Stimulated activated CD4-positive, alpha-beta T cell treated with anti-CD3 and anti-CD28 coated beads, TNF-alpha, amount 100 ng/mL, for 4 hours (primary cell): Measurements from ENCODE around the gene VANGL2.
"Not testable (repeated sequence)": the region's sequence is repeated elsewhere in the genome, so short reads cannot be mapped to it uniquely, and the experiment has no call there.

Source experiments
- DNase-seq, 3 experiments: peaks; one replicate each; pipeline ENCODE4 v3.0.0-alpha.2; 2020; ENCODE audit warnings: low read depth in 3 of 3

The VANGL2 gene

DNA sequence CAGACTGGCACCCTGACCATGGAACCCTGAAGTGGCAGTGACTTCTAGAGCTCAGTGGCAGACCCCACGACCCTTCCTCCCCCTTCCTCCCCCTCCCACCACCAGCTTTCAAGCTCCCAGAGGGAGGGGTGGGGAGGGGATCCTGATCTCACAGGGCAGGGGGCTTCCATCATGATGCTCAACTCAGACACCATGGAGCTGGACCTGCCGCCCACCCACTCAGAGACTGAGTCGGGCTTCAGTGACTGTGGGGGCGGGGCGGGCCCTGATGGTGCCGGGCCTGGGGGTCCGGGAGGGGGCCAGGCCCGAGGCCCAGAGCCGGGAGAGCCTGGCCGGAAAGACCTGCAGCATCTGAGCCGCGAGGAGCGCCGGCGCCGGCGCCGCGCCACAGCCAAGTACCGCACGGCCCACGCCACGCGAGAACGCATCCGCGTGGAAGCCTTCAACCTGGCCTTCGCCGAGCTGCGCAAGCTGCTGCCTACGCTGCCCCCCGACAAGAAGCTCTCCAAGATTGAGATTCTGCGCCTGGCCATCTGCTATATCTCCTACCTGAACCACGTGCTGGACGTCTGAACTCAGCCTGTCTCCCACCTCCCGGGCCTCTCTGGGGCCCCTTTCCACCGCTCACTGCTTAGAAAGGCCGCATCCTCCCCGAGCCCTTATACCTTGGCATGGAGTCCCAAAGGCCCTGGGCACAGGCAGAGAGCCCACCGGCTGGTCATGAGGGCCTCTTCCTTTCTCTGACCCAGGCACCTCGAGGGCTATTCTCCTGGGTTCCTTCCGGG, 29.6 kb upstream of the VANGL2 start:
- DNase-seq: no peak

DNA sequence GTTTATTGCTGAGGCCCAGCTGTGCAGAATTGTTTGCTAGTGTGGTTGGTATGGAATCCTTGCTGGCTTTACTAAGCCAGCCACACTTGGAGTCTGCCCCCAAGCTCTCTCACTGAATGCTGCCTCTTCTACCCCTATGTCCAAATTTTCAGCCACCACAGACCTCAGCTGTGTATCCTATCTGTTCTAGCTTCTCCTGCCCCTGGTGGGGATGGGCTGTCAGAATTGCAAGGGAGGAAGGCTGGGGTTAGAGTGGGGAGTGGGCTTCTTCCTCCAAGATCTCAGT, 29.1 kb upstream of the VANGL2 start:
- no peak for DNase-seq

DNA sequence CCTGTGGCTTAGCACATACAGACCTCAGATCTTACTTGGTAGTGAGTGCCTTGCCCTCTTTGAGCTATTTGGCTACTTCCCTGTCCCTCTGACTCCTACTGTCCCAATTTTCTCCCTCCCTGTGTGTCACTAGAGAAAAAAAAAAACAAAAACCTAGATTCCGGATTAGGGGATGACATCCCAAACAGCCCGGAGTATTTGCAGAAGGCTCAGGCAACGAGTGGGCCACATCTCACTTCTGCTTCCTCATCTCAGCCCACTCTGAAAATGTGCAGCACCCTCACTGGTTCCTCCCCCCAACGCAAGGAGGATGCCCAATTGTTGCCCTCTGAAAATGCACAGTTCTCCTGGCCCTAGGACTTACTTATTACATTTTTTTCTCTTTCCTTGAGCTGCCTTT, 28.6 kb upstream of the VANGL2 start:
- no peak for DNase-seq

DNA sequence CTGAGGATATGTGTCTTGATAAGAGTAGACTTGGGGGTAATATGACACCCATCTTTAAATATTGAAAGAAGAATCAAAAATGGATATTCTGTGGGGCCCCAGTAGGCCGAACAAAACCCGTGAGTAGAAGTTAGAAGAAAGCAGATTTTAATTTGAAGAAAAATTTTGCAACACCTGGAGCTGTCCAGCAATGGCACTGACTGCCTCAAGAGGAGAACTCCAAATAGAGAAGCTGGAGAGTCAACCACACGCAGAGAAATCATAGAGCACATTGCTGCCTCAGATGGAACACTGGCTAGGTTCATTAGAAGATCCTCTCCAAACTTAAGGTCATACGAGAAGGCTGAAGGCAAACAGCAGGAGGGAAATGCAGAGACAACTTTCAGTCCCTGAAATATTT, 26.7 kb upstream of the VANGL2 start:
- DNase-seq: no peak

DNA sequence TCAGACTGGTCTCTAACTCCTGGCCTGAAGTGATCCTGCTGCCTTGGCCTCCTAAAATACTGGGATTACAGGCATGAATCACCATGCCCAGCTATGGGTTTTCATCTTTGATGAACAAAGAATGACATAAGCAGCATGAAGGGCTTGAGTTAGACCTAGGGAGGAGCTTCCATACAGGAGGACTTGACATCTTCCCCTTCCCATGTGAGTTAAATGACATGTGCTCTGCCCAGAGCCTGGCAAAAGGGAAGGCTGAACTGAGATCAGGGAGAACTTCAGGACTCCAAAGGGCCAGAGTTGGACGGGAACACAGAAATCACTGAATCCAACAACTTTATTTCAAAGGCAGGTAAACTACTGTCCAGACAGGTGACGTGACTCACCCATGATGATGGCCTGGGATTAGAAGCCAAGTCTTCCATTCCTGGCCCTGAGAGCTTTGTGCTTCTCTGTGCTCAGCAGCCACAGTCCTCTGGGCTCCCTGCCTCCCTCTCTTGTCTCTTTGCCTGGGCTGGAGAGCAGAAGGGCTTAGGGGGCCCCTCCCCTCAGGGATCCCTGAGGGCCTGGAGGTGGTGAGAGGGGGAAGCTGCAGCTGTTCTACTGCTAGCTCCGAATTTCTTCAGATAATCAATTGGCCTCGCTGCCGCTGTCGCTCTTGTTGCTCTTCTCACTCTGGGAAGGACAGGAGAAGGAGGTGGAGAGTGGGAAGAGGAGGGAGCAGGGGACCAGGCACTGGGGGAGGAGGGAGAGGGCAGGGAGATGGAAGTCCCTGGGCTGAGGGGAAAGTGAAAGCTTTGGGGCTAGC, 25.9 kb upstream of the VANGL2 start:
- no peak for DNase-seq

DNA sequence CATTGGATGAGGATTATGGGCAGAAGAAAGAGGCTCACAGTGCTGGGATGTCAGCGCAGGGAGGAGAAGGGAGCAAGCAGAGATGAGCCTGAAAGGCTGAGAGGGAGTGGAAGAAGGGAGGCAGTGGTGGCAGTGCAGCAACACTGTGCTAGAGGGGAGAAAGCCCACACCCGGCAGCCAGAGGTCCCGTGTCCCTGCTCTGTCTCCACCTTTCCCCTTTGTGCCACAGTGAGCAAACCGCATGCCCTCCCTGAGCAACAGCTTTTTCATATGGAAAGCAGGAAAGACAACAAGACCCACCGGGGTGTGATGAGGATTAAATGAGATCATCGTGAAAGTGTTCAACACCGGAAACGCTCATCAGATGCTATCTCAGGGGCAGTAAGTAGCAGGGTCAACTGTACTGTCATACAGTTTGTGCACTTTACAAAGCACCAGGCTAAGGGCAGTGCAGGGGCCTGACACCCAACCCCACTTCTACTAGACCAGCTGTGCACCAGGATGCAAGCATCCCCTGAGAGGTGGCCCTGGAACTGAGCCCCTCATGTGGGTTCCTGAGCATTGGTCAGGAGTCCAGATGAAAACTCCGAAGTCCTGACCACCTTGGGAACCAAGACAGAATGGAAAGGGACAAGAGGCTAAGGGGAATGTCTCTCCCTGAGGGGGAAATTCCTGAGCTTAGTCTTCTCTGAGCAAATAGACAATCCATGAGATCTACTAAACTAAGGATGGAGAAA, 24.4 kb upstream of the VANGL2 start:
- DNase-seq: no peak

DNA sequence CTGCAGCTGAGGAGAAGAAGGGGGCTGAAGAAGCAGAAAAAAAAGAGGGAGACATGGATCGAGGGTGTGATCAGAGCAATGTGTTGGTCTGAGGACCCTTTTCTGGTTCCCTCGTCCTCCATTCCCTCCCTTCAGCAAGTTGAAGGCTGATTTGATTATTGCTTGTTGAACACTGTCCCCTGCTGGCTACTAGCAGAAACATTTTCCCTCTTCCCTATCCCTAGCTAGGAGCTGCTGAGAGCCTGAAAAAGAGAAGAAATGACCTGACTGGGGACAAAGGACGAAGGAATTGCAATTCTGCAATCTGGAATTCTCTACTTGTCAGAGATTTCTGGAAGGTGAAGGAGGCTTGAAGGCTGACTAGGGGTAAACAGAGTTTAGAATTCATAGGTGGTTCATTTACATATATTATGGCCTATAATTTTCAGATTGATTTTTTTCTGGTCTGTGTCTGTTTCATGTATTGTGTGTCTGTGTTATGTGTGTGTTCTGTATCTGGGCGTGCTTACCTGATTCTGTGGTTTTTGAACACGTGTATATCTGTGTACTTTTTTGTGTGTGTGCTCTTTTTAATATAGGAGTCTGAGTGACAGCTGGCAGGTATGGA, 23.7 kb upstream of the VANGL2 start:
- no peak for DNase-seq

DNA sequence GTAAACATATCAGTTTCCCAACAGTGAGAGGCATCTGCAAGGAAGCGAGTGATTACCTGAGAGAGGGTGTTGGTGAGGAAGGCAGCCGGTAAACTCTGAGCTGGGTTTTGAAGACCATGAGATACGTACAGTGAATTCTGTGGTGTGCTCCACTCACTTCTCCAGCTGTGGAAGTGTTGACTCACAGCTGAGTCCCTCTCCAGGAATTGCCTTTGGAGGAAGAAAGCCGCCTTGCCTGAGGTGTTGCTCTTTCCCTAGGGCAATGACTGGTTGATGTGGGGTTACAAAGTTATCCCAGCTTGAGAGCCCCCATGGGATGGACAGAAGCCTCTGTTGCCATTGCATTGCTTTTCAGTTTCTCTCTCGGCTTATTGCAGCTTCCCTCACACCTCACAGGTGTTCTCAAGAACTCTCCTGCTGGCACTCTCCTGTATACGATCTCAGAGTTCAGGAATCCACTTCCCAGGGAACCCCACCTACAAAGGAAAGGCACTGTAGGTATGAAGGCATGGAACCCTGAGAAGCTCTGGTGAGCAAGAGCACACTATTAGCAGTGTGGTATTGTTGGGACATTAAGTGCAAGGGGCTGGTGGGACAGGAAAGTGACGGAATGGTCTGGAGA, 22.7 kb upstream of the VANGL2 start:
- no peak for DNase-seq

DNA sequence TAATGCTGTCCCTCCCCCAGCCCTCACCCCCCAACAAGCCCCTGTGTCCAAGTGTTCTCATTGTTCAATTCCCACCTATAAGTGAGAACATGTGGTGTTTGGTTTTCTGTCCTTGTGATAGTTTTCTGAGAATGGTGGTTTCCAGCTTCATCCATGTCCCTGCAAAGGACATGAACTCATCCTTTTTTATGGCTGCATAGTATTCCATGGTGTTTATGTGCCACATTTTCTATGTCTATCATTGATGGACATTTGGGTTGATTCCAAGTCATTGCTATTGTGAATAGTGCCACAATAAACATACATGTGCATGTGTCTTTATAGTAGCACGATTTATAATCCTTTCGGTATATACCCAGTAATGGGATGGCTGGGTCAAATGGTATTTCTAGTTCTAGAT, 15.6 kb upstream of the VANGL2 start:
- not testable (repeated sequence) for DNase-seq

DNA sequence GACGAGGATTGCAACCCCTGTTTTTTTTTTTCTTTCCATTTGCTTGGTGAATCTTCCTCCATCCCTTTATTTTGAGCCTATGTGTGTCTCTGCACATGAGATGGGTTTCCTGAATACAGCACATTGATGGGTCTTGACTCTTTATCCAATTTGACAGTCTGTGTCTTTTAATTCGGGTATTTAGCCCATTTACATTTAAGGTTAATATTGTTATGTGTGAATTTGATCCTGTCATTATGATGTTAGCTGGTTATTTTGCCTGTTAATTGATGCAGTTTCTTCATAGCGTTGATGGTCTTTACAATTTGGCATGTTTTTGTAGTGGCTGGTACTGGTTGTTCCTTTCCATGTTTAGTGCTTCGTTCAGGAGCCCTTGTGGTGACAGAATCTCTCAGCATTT, 12.0 kb upstream of the VANGL2 start:
- not testable (repeated sequence) for DNase-seq

DNA sequence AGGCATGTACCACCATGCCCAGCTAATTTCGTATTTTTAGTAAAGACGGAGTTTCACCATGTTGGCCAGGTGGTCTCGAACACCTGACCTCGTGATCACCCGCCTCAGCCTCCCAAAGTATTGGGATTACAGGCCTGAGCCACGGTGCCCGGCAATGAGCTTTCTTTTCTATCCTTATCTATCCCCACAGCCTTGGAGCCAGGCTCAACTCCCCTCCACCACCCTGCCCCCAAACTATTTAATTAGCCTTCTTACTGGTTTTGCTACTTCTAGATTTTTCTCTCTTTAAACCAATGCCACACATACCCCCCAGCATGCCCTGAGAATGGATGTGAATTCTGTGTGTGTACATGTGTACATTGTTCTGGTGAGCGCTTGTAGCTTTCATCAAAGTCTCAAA, 5.7 kb upstream of the VANGL2 start:
- DNase-seq: no peak

DNA sequence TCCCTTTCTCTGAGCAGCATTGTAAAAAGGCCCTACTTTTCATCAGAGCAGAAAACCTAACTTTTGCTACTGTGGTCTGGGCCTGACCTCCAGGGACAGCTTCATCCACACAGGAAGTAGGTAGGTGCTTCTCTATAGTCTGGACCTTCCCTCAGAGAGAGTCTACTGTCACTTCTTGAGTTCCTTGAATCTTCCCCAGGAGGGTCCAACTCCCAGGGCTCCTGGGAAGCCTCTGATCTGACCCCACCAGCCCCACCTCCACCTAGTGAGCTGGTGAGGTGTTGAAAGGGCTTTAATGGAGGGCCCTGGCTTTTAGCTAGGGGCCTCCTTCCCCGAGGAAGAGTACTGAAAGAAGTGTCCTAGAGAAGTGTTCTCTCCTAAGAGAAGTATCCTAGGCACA, 2.7 kb upstream of the VANGL2 start:
- no peak for DNase-seq

DNA sequence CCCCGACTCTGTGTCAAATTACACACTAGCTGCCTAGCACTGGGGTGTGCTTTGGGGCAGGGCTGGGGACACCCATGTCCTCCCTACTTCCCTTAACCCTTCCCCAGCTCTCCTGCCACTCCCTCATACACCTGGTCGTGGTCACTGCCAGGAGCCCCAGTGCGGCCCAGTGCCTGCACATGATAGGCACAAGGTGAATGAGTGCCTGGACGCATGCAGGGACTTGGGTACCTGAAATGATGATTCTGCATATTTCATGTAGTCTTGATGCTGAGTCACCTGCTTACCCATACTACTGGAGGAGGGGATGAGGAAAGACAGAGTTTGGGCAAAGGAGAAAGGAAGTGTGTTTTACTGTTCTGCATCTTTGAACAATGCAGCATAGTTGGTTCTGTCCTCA, 1.5 kb upstream of the VANGL2 start:
- DNase-seq: no peak

DNA sequence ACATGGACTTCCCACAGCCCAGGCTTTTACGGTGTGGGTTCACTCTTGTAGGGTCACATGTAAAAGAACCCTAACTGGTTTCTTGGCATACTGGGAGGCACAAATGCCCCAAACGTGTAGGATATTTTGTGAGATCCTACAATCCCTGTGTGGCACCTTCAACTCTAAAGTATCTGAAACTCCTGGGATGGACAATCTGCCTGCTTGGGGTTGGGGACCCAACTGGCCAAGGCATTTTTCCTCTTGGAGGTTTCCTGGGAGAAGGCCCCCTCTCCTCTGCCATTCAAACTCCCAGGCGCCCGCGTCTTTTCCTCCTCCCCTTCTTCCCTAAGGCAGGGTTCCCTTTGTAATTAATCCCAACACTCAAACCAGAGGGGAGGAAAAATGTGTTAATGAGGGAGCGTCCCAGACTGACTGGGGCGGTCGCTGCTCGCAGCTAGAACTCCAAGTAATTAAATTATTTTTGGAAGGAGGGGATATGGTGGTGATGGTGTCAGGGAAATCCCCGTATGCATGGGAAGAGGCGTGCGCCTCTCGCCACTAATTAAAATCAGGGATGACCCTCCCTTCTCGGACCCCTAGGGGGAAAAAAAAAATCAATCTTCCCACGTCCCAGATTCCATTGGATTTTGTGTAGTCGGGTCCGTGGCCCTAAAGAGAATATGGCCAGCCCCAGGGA, 681 bp upstream of the VANGL2 start:
- DNase-seq: no peak

DNA sequence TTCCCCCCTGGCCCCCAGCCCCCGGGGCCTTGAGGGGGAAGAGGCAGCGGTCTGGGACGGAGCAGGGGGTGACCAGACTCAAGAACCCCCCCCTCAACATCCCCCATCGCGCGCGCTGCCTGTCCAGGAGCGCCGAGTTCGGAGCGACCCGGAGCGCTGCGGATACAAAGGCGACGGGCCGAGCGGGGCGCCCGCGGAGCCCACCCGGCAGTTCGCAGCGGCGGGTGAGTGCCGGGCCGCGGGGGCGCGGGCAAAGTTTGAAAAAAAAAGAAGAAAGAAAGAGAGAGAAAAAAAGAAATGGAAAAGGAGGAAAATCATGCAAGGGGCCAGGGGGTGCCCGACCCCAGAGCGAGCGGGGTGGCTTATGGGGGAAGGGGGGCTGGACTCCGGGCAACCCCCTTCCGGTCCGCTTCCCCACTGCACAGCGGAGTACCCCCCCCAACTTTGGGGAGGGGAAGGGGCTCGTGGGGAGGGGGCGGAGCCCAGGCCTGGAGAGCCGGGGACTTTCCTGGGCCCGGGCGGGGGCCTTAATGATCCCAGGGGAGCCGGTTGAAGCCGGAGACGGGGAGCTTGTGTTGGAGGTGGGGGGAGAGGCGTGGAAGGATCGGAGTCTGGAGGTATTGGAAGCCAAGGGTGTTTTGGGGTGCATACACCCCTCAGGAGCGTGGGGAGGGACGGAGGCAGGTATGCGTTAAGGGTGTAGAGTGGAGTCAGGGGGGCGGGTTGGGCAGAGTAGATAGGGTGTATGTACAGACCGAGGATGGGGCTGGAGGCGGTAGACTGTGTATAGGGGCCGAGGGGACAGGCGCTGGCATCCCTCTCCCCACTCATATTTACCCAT, 502 bp downstream of the VANGL2 start:
- no peak for DNase-seq

DNA sequence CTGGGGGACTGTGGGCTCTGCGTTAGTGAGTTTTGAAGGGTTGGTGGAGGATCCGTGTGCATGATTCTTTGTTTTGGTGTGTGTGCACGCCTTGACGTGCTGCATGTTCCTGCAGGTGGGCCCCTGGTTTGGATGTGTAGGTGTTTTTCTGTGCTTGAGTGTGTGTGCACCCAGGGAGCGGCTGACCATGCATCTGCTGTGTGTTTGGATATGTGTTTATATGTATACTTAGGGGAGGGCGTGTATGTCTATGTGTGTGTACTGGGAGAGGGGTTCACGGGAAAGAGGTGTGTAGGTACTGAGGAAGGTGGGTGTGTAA, 1.1 kb downstream of the VANGL2 start:
- no peak for DNase-seq

DNA sequence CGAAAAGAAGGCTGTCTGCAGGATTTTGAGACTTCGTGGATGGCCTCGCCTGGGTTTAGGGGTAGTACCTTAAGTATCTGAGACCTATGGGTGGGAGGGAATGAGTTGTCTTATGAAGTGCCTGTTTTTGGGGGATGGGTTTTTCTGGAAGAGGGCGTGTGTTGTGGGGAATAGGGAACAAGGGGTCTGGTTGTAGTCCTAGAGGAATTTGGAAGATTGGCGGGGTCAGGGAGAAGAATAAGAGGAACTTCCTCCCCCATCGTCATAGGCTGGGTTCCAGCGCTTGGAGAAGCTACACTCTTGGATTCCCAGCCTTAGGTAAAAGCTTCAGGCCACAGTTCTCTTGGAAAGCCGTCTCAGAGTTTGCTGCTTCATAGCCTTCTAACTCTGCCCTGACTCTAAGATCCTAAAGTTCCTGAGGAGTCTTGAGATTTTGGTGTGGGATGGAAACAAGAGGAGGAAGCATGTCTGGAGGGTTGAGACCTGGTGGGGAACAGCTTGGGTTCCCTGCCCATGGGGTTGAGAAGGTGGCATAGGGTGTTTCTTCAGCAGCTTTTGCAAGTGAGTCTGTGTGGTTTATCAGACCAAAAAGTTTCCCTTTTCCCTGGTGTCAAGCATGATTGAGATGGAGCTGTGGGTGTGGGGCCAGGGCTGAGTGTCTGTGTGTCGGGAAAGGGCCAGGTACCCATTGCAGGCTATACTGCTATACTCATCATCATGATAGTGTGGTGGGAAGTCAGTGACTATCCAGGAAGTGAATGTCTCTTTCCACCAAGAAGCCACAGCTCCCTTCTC, 1.8 kb downstream of the VANGL2 start:
- no peak for DNase-seq

DNA sequence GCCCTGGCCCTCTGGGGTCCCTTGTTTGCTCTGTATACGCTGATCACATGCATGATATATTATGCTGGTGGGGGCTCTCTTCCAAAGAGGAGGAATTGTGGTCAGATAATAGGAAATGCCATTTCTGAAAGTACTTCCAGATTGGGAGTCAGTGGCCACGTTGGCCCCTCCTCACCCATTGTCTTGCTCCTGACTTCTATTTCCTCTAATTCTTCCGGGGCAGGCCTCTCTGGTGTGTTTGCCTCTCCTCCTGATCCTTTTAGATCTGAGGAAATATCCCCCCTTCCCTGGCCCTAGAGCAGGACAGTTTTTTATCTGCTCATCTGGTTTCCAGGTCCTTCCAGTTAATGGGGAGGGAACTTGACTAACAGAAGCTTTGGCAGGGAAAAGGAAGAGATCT, 2.9 kb downstream of the VANGL2 start:
- DNase-seq: no peak

DNA sequence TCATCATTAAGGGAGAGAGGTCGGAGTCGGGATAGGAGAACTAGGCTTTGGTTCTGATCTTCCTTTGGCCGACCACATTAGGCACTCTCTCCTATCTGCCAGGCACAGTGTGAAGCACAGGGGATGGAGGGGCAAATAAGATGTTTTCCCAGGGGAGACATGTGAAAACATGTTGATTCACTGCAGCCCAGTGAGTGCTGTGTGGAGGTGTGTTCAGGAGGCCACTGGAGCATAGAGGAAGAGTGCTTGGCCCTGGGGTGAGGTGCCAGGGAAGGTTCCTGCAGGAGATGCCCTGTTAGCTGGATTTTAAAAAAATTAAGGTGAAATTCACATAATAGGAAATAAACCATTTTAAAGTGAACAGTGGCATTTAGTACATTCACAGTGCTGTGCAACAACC, 3.7 kb downstream of the VANGL2 start:
- no peak for DNase-seq

DNA sequence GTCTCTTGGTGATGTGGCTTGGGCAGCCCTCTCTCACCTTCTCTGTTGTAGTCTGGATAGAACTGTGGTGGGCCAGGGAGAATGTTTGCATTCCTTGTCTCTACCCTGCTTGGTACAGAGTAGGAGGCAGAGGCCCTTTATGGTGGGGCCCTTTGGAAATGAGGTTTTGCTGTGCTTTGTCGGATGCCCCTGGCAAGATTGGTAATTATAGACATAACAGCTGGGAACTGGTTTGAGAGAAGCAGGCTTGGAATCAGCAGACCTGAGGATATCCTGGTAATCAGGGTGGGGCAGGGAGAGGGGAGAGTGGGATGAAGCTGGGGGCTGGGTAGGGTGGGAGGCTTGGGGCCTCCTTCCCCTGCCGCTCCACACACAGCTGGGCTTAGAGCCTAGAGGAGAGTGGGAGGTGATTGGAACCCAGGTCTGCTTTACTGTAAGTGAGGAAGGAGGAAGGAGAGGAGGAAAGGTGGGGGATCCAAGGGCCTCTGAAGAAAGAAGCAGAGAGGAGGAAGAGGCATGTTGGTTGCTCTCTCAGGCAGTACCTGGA, 5.0 kb downstream of the VANGL2 start:
- no peak for DNase-seq
